HepG2 (cell line): ENCODE results near the gene SLC15A5. TPM values are rescaled to one million over a fixed set of nuclear protein-coding genes. Genes with fewer than 3 reads are reported as not detected.
A peak's percentile ranks its signal among the peaks of the same experiment; 100 is the strongest.

Experiments used
- ATAC-seq: fragments of 200-7000 bp; cut with Tn5 transposase; 3 replicates; pipeline ENCODE4 v1.9.1; 2020; ENCODE audit warnings: mild to moderate bottlenecking, moderate library complexity
- BruUV-seq: library from RNA; stranded (reverse); fragments of 400-500 nt; replicated peaks from 2 replicates; lab custom pipeline; 2021; lab: Mats Ljungman, UMichigan
- CTCF ChIA-PET: fragments of 300-600 bp; formaldehyde crosslinking; extraction: SDS; loops from one replicate; lab custom pipeline; 2021; ENCODE audit warnings: low total read pairs, inconsistent platforms, low intra/inter-chr PET ratio; lab: Yijun Ruan, JAX
- POLR2A ChIA-PET: fragments of 350-600 bp; sonication (Branson Sonifier 250); formaldehyde crosslinking; loops from one replicate; lab custom pipeline; 2020; ENCODE audit warnings: antibody characterized with exemption, inconsistent platforms; lab: Yijun Ruan, JAX
- DNase-seq: peaks from one replicate; pipeline ENCODE4 v3.0.0-alpha.2; 2015; ENCODE audit warnings: low spot score
- FAIRE-seq: peaks from 3 replicates; lab custom pipeline; 2011; peaks lifted over from hg19 to GRCh38; lab: Jason Lieb, UNC
- H2AFZ ChIP-seq: one replicate; pipeline ENCODE4 v1.6.1; 2011; ENCODE audit warnings: low read length, inconsistent platforms
- H3K27ac ChIP-seq: fragments of 300-600 bp; 3 replicates; pipeline ENCODE4 v1.8.0; 2011; ENCODE audit warnings: mixed run types, mild to moderate bottlenecking, mixed read lengths, low read length, inconsistent platforms; ENCODE audit not compliant: insufficient read depth; ENCODE audit errors: extremely low read length
- H3K27me3 ChIP-seq, 2 experiments: fragments of 200-600 bp in 1 of 2; 2 replicates in 1 of 2; 3 replicates in 1 of 2; pipeline versions ENCODE4 v1.6.0 to v1.8.0; 2011; ENCODE audit warnings: low read length in 2 of 2, mild to moderate bottlenecking in 2 of 2, moderate library complexity in 2 of 2, inconsistent platforms in 1 of 2; ENCODE audit not compliant: insufficient read depth in 2 of 2, control insufficient read depth in 1 of 2
- H3K36me3 ChIP-seq, 2 experiments: fragments of 200-600 bp in 1 of 2; replicated peaks in 1 of 2; 2 replicates in 1 of 2; 3 replicates in 1 of 2; pipeline versions ENCODE4 v1.5.1 to v1.8.0; 2011; ENCODE audit warnings: low read length in 2 of 2, inconsistent platforms in 1 of 2; ENCODE audit not compliant: insufficient read depth in 2 of 2, control insufficient read depth in 1 of 2
- H3K4me1 ChIP-seq: 2 replicates; pipeline ENCODE4 v1.5.1; 2012; ENCODE audit warnings: low read length, inconsistent platforms; ENCODE audit not compliant: insufficient read depth
- H3K4me2 ChIP-seq: 2 replicates; pipeline ENCODE4 v1.6.0; 2011; ENCODE audit warnings: low read depth, low read length, inconsistent platforms
- H3K4me3 ChIP-seq, 3 experiments: fragments of 200-600 bp in 1 of 3; sonication (generic), shearing (Covaris generic) in 1 of 3; replicated peaks in 1 of 3; 2 replicates each; pipeline ENCODE4 v1.5.1; 2011 to 2016; ENCODE audit warnings: low read length in 3 of 3, inconsistent platforms in 2 of 3, low read depth in 2 of 3, mild to moderate bottlenecking in 2 of 3, control low read depth in 1 of 3, mixed read lengths in 1 of 3; ENCODE audit not compliant: insufficient read depth in 1 of 3
- H3K79me2 ChIP-seq: one replicate; pipeline ENCODE4 v1.6.1; 2011; ENCODE audit warnings: low read length, inconsistent platforms; ENCODE audit not compliant: insufficient read depth
- H3K9ac ChIP-seq: 2 replicates; pipeline ENCODE4 v1.6.0; 2011; ENCODE audit warnings: mild to moderate bottlenecking, low read depth, low read length, inconsistent platforms; ENCODE audit not compliant: insufficient read depth
- H3K9me3 ChIP-seq: 2 replicates; pipeline ENCODE4 v1.5.1; 2012; ENCODE audit warnings: mild to moderate bottlenecking, low read length
- H4K20me1 ChIP-seq: 2 replicates; pipeline ENCODE4 v1.6.0; 2011; ENCODE audit warnings: inconsistent platforms, mild to moderate bottlenecking, low read length, moderate library complexity; ENCODE audit not compliant: insufficient read depth
- ISX ChIP-seq: sonication (generic); formaldehyde crosslinking; conservative IDR thresholded peaks from 2 replicates; pipeline ENCODE4 v1.5.0; 2020; ENCODE audit warnings: missing genetic modification reagents
- NFATC3 ChIP-seq: sonication (generic); formaldehyde crosslinking; IDR thresholded peaks from 2 replicates; pipeline ENCODE4 v1.5.1; 2020; ENCODE audit warnings: mild to moderate bottlenecking, missing genetic modification reagents
- PRDM15 ChIP-seq: sonication (generic); formaldehyde crosslinking; IDR thresholded peaks from 2 replicates; pipeline ENCODE4 v1.4.0; 2020; ENCODE audit warnings: missing genetic modification reagents
- SMC3 ChIP-seq: IDR thresholded peaks from 2 replicates; pipeline ENCODE4 v1.6.1; 2011; ENCODE audit warnings: low read length, improper control_type of control experiment
- STAG1 ChIP-seq: sonication (generic); formaldehyde crosslinking; IDR thresholded peaks from 2 replicates; pipeline ENCODE4 v1.4.0; 2020; ENCODE audit warnings: missing genetic modification reagents
- ZFP41 ChIP-seq: sonication (generic); formaldehyde crosslinking; IDR thresholded peaks from 2 replicates; pipeline ENCODE4 v1.4.0; 2020; ENCODE audit warnings: mild to moderate bottlenecking, missing genetic modification reagents, borderline replicate concordance
- WGBS: methylation state at CpG from one replicate; pipeline ENCODE4 v1.1.6; 2017; ENCODE audit warnings: low lambda C conversion rate; 5-methylcytosine and 5-hydroxymethylcytosine counted together
- in situ Hi-C: cut with HindIII; loops from 2 replicates; pipeline ENCODE4 v1.10.0; 2017; ENCODE audit warnings: low pct_unique_long_range_greater_than_20kb; ENCODE audit not compliant: extremely low pct_ligation_motif_present
- intact Hi-C: fragments of 100-400 bp; cut with micrococcal nuclease; formaldehyde crosslinking; loops from one replicate; pipeline ENCODE4 v1.10.0; 2022; ENCODE audit not compliant: unreplicated experiment
- polyA plus RNA-seq, 8 experiments: library from polyadenylated mRNA; depleted of rRNA in 3 of 8; stranded (reverse) in 7 of 8; unstranded in 1 of 8; fragments of >200 nt; fragmentation: Illumina TruSeq in 4 of 8; extraction: Trizol in 4 of 8; gene quantifications; 2 replicates each; pipeline versions ENCODE4 v1.2.1 to v1.2.3, GENCODE V29; 2011 to 2016; ENCODE audit warnings: low read depth in 4 of 8, missing spikeins in 1 of 8, mixed read lengths in 1 of 8; ENCODE audit not compliant: insufficient read depth in 1 of 8
- total RNA-seq, 5 experiments: library from RNA; depleted of rRNA; stranded (reverse); fragments of >200 nt; fragmentation: Illumina TruSeq; extraction: Trizol; gene quantifications; 2 replicates each; pipeline ENCODE4 v1.2.3, GENCODE V29; 2016; ENCODE audit warnings: low read depth in 1 of 5
- TF ChIP-seq, protein P1 (sequence below): sonication (generic); formaldehyde crosslinking; IDR thresholded peaks from 2 replicates; pipeline ENCODE4 v1.5.0; 2020; ENCODE audit warnings: mild to moderate bottlenecking, missing genetic modification reagents, moderate library complexity

The SLC15A5 gene
- total and polyA plus RNA-seq, 2 of the 13 experiments (the other 11 are each of a cell fraction or from before 2014, with no cell fraction given): not detected

GRCh38 chr12:16189849-16190248 lies 87.6 kb downstream of the SLC15A5 start:
- FAIRE-seq: peak; percentile 26
- Histone ChIP-seq H3K27me3 (peaks cover 0 to 5% of the 10 kb centered on the region in 2 experiments; a peak in 1 of 5 replicates), H3K9ac (no peak overlapping the region), H3K9me3 (no peaks in the 10 kb centered on the region), H2AFZ (no peak overlapping the region), H3K79me2 (no peaks in the 10 kb centered on the region), H3K4me2 (no peak overlapping the region), H4K20me1 (no peaks in the 10 kb centered on the region), H3K27ac (no peak overlapping the region), H3K36me3 (no peaks in the 10 kb centered on the region), H3K4me3 (no peak overlapping the region), H3K4me1 (no peaks in the 10 kb centered on the region)
- TF ChIP-seq STAG1 (CRISPR knock-in tag) (peak; percentile 49), ISX (no peak), SMC3 (0 out of 2 replicates have a peak, but pooled peaks have one; percentile 17), NFATC3 (CRISPR knock-in tag) (no peak)
- TF ChIP-seq, protein P1, sequence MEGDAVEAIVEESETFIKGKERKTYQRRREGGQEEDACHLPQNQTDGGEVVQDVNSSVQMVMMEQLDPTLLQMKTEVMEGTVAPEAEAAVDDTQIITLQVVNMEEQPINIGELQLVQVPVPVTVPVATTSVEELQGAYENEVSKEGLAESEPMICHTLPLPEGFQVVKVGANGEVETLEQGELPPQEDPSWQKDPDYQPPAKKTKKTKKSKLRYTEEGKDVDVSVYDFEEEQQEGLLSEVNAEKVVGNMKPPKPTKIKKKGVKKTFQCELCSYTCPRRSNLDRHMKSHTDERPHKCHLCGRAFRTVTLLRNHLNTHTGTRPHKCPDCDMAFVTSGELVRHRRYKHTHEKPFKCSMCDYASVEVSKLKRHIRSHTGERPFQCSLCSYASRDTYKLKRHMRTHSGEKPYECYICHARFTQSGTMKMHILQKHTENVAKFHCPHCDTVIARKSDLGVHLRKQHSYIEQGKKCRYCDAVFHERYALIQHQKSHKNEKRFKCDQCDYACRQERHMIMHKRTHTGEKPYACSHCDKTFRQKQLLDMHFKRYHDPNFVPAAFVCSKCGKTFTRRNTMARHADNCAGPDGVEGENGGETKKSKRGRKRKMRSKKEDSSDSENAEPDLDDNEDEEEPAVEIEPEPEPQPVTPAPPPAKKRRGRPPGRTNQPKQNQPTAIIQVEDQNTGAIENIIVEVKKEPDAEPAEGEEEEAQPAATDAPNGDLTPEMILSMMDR (CRISPR knock-in tag): peak; percentile 50
- peak; percentile 65 for ATAC-seq
- ChIA-PET CTCF (no interaction called here), POLR2A (no interaction called here)
- in situ Hi-C loops: no loop called here
- no TSS peak for BruUV-seq
- DNase-seq: peak; percentile 29
- 0% methylated on average over 5 of the region's 5 CpGs for WGBS
- intact Hi-C loops: loop anchor here (10.0 kb wide), 1 partner anchor 165 kb away; no protein-coding TSS in a partner anchor

DNA sequence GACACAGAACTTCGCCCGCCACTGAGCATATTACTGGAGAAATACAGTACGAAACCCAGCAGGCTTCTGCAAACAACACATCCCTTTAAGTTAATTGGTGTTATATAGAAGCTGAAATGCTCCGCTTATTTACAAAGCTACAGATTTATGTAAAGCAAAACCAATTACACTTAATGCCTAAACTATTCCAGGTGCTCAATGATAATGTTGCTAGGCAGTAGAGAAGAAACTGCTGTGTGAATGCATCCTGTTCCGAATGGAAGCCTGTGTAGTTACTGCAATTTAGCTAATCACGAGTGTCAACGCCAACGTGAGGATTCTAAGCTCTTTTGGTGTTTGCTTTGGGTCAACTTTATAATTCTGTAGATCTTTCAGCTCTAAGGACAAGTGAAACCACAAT lies 89.8 kb downstream of the SLC15A5 start:
- Histone ChIP-seq H3K4me1 (no peaks in the 10 kb centered on the region), H3K9ac (no peak overlapping the region), H3K79me2 (no peaks in the 10 kb centered on the region), H3K36me3 (no peaks in the 10 kb centered on the region), H4K20me1 (no peaks in the 10 kb centered on the region), H3K9me3 (no peaks in the 10 kb centered on the region), H3K4me2 (no peak overlapping the region), H2AFZ (no peak overlapping the region), H3K27ac (no peak overlapping the region), H3K27me3 (peaks cover 0 to 5% of the 10 kb centered on the region in 2 experiments; a peak in 1 of 5 replicates), H3K4me3 (no peak overlapping the region)
- in situ Hi-C loops: no loop called here
- intact Hi-C loops: no loop called here
- DNase-seq (no peak), ATAC-seq (no peak), FAIRE-seq (no peak)
- POLR2A ChIA-PET: no interaction called here
- TF ChIP-seq ZFP41 (CRISPR knock-in tag) (no peak), PRDM15 (CRISPR knock-in tag) (no peak)
- CTCF ChIA-PET: no interaction called here
- BruUV-seq: no TSS peak
- whole genome bisulfite sequencing: 14% methylated on average over 8 of the region's 8 CpGs
